T1000 (cell line): ENCODE results near the gene PTPRH.
"Not testable (repeated sequence)": the region's sequence is repeated elsewhere in the genome, so short reads cannot be mapped to it uniquely, and the experiment has no call there.

Experiments used
- DNase-seq: peaks from one replicate; lab custom pipeline; 2025; ENCODE audit warnings: mixed read lengths; lab: John Stamatoyannopoulos, UW

PTPRH gene

GRCh38 chr19:55179606-55180484 is 29.5 kb downstream of the PTPRH start, which contains the start of gene SYT5:
TSS of gene SYT5 (minus strand) at chr19:55180289. CDS start at chr19:55179041, 1,248 bp downstream.
- no peak for DNase-seq

GRCh38 chr19:55178781-55179599 is 30.3 kb downstream of the PTPRH start:
- DNase-seq = peak; percentile 43

GRCh38 chr19:55176076-55176475 is 33.2 kb downstream of the PTPRH start:
- DNase-seq = no peak

GRCh38 chr19:55175117-55175867 is 34.0 kb downstream of the PTPRH start:
- DNase-seq = no peak

GRCh38 chr19:55174425-55175116 is 34.7 kb downstream of the PTPRH start:
- no peak for DNase-seq

GRCh38 chr19:55173714-55174409 is 35.4 kb downstream of the PTPRH start:
- peak; percentile 61 for DNase-seq

GRCh38 chr19:55173186-55173713 is 36.1 kb downstream of the PTPRH start:
- no peak for DNase-seq

- no peak for DNase-seq
Observed at GRCh38 chr19:55172741-55173140, 36.6 kb downstream of the PTPRH start.

- DNase-seq = not testable (repeated sequence)
Observed at GRCh38 chr19:55172318-55172717, 37.0 kb downstream of the PTPRH start.

GRCh38 chr19:55171440-55171839 is 37.9 kb downstream of the PTPRH start:
- DNase-seq = no peak

- no peak for DNase-seq
Observed at GRCh38 chr19:55169136-55169535, 40.2 kb downstream of the PTPRH start.

- DNase-seq = peak; percentile 90
Observed at GRCh38 chr19:55166530-55167268, 42.6 kb downstream of the PTPRH start, which contains the start of gene DNAAF3. TSS of gene DNAAF3 (minus strand) at chr19:55166613. CDS start at chr19:55166413, 200 bp downstream.

- DNase-seq = no peak
Observed at GRCh38 chr19:55165952-55166529, 43.3 kb downstream of the PTPRH start.

GRCh38 chr19:55161571-55162322 is 47.6 kb downstream of the PTPRH start:
- DNase-seq = no peak

- DNase-seq = no peak
Observed at GRCh38 chr19:55160986-55161365, 48.3 kb downstream of the PTPRH start.

GRCh38 chr19:55160128-55160985 is 48.9 kb downstream of the PTPRH start:
- peak; percentile 82 for DNase-seq
